ENCODE data around the gene TRANK1.

- TF ChIP-seq, protein P1, sequence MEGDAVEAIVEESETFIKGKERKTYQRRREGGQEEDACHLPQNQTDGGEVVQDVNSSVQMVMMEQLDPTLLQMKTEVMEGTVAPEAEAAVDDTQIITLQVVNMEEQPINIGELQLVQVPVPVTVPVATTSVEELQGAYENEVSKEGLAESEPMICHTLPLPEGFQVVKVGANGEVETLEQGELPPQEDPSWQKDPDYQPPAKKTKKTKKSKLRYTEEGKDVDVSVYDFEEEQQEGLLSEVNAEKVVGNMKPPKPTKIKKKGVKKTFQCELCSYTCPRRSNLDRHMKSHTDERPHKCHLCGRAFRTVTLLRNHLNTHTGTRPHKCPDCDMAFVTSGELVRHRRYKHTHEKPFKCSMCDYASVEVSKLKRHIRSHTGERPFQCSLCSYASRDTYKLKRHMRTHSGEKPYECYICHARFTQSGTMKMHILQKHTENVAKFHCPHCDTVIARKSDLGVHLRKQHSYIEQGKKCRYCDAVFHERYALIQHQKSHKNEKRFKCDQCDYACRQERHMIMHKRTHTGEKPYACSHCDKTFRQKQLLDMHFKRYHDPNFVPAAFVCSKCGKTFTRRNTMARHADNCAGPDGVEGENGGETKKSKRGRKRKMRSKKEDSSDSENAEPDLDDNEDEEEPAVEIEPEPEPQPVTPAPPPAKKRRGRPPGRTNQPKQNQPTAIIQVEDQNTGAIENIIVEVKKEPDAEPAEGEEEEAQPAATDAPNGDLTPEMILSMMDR (IDR thresholded peaks at IDR 0.05): no peak
- TF ChIP-seq POLR2A (IDR thresholded peaks at IDR 0.05): no peak
These were observed 21.3 kb downstream of the TRANK1 start for GRCh38 chr3:36923523-36923943.

Measured in suprapubic skin (tissue), 3 donors.